ENCODE data around the gene TTL. TPM values are rescaled to one million over a fixed set of nuclear protein-coding genes. Genes with fewer than 3 reads are reported as not detected.

TTL gene
- total RNA-seq, 2 experiments from 2014 or later: 29.2 to 29.6 TPM

GRCh38 chr2:112449854-112450253, 32.1 kb upstream of the TTL start:
- no peaks in the 10 kb centered on the region for H3K9me3 Mint-ChIP-seq

GRCh38 chr2:112451317-112451716, 30.6 kb upstream of the TTL start:
- no peak for TF ChIP-seq CTCF (IDR thresholded peaks at IDR 0.05)
- POLR2A ChIA-PET: no interaction called here
- no peaks in the 10 kb centered on the region for H3K9me3 Mint-ChIP-seq
- no peaks in the 10 kb centered on the region for H3K4me1 Mint-ChIP-seq (ENCODE audit: low read depth)
- no peak for DNase-seq
- CTCF ChIA-PET: interaction anchor here (1.0 kb wide), 1 partner anchor 11 kb away, joined by 3 read pairs; no protein-coding TSS in a partner anchor
- intact Hi-C loops (cut with micrococcal nuclease): no loop called here
- H3K4me3 Mint-ChIP-seq: no peak overlapping the region
- no peak for ATAC-seq
- H3K27ac Mint-ChIP-seq: no peak overlapping the region
- H3K36me3 Mint-ChIP-seq (ENCODE audit: low read depth): no peaks in the 10 kb centered on the region
- H3K27me3 Mint-ChIP-seq: no peaks in the 10 kb centered on the region

More at GRCh38 chr2:112449854-112450253, 32.1 kb upstream of the TTL start:
- POLR2A ChIA-PET: no interaction called here
- no peaks in the 10 kb centered on the region for H3K4me1 Mint-ChIP-seq (ENCODE audit: low read depth)
- H3K27ac Mint-ChIP-seq: no peak overlapping the region
- intact Hi-C loops (cut with micrococcal nuclease): no loop called here
- H3K4me3 Mint-ChIP-seq: no peak overlapping the region
- H3K27me3 Mint-ChIP-seq: no peaks in the 10 kb centered on the region
- CTCF ChIA-PET: no interaction called here
- ATAC-seq (no peak), DNase-seq (no peak)
- no peak for TF ChIP-seq CTCF (IDR thresholded peaks at IDR 0.05)
- H3K36me3 Mint-ChIP-seq (ENCODE audit: low read depth): no peaks in the 10 kb centered on the region

- ChIA-PET CTCF (no interaction called here), POLR2A (no interaction called here)
- Mint-ChIP-seq H3K4me1 (ENCODE audit: low read depth) (no peaks in the 10 kb centered on the region), H3K36me3 (ENCODE audit: low read depth) (no peaks in the 10 kb centered on the region), H3K4me3 (no peak overlapping the region), H3K27ac (no peak overlapping the region), H3K27me3 (no peaks in the 10 kb centered on the region), H3K9me3 (no peaks in the 10 kb centered on the region)
- no peak for ATAC-seq
- intact Hi-C loops (cut with micrococcal nuclease): no loop called here
- no peak for DNase-seq
- TF ChIP-seq CTCF (IDR thresholded peaks at IDR 0.05): no peak
Measured at GRCh38 chr2:112454586-112454985, 27.4 kb upstream of the TTL start.

- Mint-ChIP-seq H3K4me3 (no peak overlapping the region), H3K36me3 (ENCODE audit: low read depth) (no peaks in the 10 kb centered on the region), H3K27ac (no peak overlapping the region), H3K9me3 (no peaks in the 10 kb centered on the region), H3K4me1 (ENCODE audit: low read depth) (no peaks in the 10 kb centered on the region), H3K27me3 (peaks cover 7% of the 10 kb centered on the region)
- ATAC-seq (no peak), DNase-seq (no peak)
- intact Hi-C loops (cut with micrococcal nuclease): no loop called here
- no peak for TF ChIP-seq CTCF (IDR thresholded peaks at IDR 0.05)
- ChIA-PET POLR2A (no interaction called here), CTCF (no interaction called here)
Measured at GRCh38 chr2:112459372-112459771, 22.6 kb upstream of the TTL start.

GRCh38 chr2:112462178-112462577, 19.8 kb upstream of the TTL start:
- H3K36me3 Mint-ChIP-seq (ENCODE audit: low read depth): no peaks in the 10 kb centered on the region
- H3K27ac Mint-ChIP-seq: no peak overlapping the region
- no peaks in the 10 kb centered on the region for H3K4me1 Mint-ChIP-seq (ENCODE audit: low read depth)
- no peak for TF ChIP-seq CTCF (IDR thresholded peaks at IDR 0.05)
- peaks cover 8% of the 10 kb centered on the region for H3K27me3 Mint-ChIP-seq
- H3K9me3 Mint-ChIP-seq: no peaks in the 10 kb centered on the region
- intact Hi-C loops (cut with micrococcal nuclease): no loop called here
- CTCF ChIA-PET: interaction anchor here (1.1 to 1.3 kb wide), 2 partner anchors 10 to 12 kb away, joined by 3 to 4 read pairs; no protein-coding TSS in a partner anchor
- no peak for DNase-seq
- no peak overlapping the region for H3K4me3 Mint-ChIP-seq
- no peak for ATAC-seq
- POLR2A ChIA-PET: no interaction called here

Data from activated CD8-positive, alpha-beta T cell treated with anti-CD3 and anti-CD28 coated beads for 36 hours (primary cell).